Astrocyte (in vitro differentiated cells and primary cell): ENCODE measurements around the gene LRRC36. TPM values are rescaled to one million over a fixed set of nuclear protein-coding genes. Genes with fewer than 3 reads are reported as not detected.
A peak's percentile ranks its signal among the peaks of the same experiment; 100 is the strongest.

Experiments used
- DNase-seq: peaks from one replicate; pipeline ENCODE4 v3.0.0-alpha.2; 2010; ENCODE audit warnings: low read depth
- FAIRE-seq: peaks from 2 replicates; lab custom pipeline; 2011; peaks lifted over from hg19 to GRCh38; lab: Jason Lieb, UNC
- H2AFZ ChIP-seq: 2 replicates; pipeline ENCODE4 v1.6.0; 2012; ENCODE audit warnings: low read depth, low read length, inconsistent platforms
- H3K27ac ChIP-seq: 2 replicates; pipeline ENCODE4 v1.5.1; 2011; ENCODE audit warnings: low read depth, low read length, inconsistent platforms
- H3K27me3 ChIP-seq: 2 replicates; pipeline ENCODE4 v1.6.0; 2011; ENCODE audit warnings: low read length, inconsistent platforms; ENCODE audit not compliant: insufficient read depth
- H3K36me3 ChIP-seq: 2 replicates; pipeline ENCODE4 v1.5.1; 2011; ENCODE audit warnings: low read length, inconsistent platforms; ENCODE audit not compliant: insufficient read depth
- H3K4me1 ChIP-seq: 2 replicates; pipeline ENCODE4 v1.5.1; 2011; ENCODE audit warnings: low read length, inconsistent platforms; ENCODE audit not compliant: insufficient read depth
- H3K4me2 ChIP-seq: 2 replicates; pipeline ENCODE4 v1.6.0; 2012; ENCODE audit warnings: low read length, inconsistent platforms
- H3K4me3 ChIP-seq: 2 replicates; pipeline ENCODE4 v1.5.1; 2011; ENCODE audit warnings: low read depth, mild to moderate bottlenecking, low read length, inconsistent platforms; ENCODE audit not compliant: insufficient read depth
- H3K79me2 ChIP-seq: 2 replicates; pipeline ENCODE4 v1.6.0; 2012; ENCODE audit warnings: mild to moderate bottlenecking, low read length, inconsistent platforms; ENCODE audit not compliant: insufficient read depth
- H3K9ac ChIP-seq: 2 replicates; pipeline ENCODE4 v1.6.0; 2012; ENCODE audit warnings: mild to moderate bottlenecking, low read length, inconsistent platforms
- H3K9me3 ChIP-seq: 2 replicates; pipeline ENCODE4 v1.5.1; 2012; ENCODE audit warnings: low read depth, mild to moderate bottlenecking, low read length, inconsistent platforms; ENCODE audit not compliant: insufficient read depth
- H4K20me1 ChIP-seq: 2 replicates; pipeline ENCODE4 v1.6.0; 2012; ENCODE audit warnings: low read length, inconsistent platforms; ENCODE audit not compliant: insufficient read depth
- H3K27ac Mint-ChIP-seq: one replicate; pipeline ENCODE4 v1.8.0; 2021; ENCODE audit warnings: mild to moderate bottlenecking, mixed read lengths; ENCODE audit not compliant: unreplicated experiment
- H3K27me3 Mint-ChIP-seq: one replicate; pipeline ENCODE4 v1.8.0; 2021; ENCODE audit warnings: low read depth, mixed read lengths; ENCODE audit not compliant: unreplicated experiment
- H3K36me3 Mint-ChIP-seq: one replicate; pipeline ENCODE4 v1.8.0; 2021; ENCODE audit warnings: low read depth, mixed read lengths; ENCODE audit not compliant: unreplicated experiment
- H3K4me1 Mint-ChIP-seq: one replicate; pipeline ENCODE4 v1.8.0; 2021; ENCODE audit warnings: low read depth, mixed read lengths; ENCODE audit not compliant: unreplicated experiment
- H3K4me3 Mint-ChIP-seq: one replicate; pipeline ENCODE4 v1.8.0; 2021; ENCODE audit warnings: mild to moderate bottlenecking, moderate library complexity, mixed read lengths; ENCODE audit not compliant: unreplicated experiment
- H3K9me3 Mint-ChIP-seq: one replicate; pipeline ENCODE4 v1.8.0; 2021; ENCODE audit warnings: mild to moderate bottlenecking, mixed read lengths; ENCODE audit not compliant: unreplicated experiment
- CTCF ChIP-seq: IDR thresholded peaks from 2 replicates; pipeline ENCODE4 v1.5.1; 2011; ENCODE audit warnings: low read depth, mild to moderate bottlenecking, inconsistent platforms, low read length, moderate library complexity; ENCODE audit not compliant: insufficient read depth
- EZH2 ChIP-seq: IDR thresholded peaks from 2 replicates; pipeline ENCODE4 v1.6.1; 2012; ENCODE audit warnings: mild to moderate bottlenecking, low read length, inconsistent platforms; ENCODE audit not compliant: insufficient read depth
- total RNA-seq: library from RNA; stranded (reverse); gene quantifications from 2 replicates; pipeline ENCODE4 v1.2.1, GENCODE V29; 2021

The LRRC36 gene
- total RNA-seq, 1 donor from 2014 or later: not detected

GRCh38 chr16:67415872-67416793, 89.5 kb downstream of the LRRC36 start, which contains the start of gene ZDHHC1:
Gene ZDHHC1 (minus strand): TSS chr16:67416477. CDS start chr16:67407775, 8,702 bp downstream.
- peak within 1 kb of the TSS; percentile 83 for H3K4me3 Mint-ChIP-seq
- peak within 1 kb of the TSS; percentile 70 for H3K4me3 ChIP-seq
- peak within 1 kb of the TSS; percentile 76 for H3K27ac ChIP-seq
- H3K4me2 ChIP-seq: peak within 1 kb of the TSS; percentile 89
- no peaks in the 10 kb centered on the region for H3K9me3 Mint-ChIP-seq
- no peaks in the 10 kb centered on the region for H3K36me3 Mint-ChIP-seq
- DNase-seq (peak; percentile 52), FAIRE-seq (no peak)
- peaks cover 4% of the 10 kb centered on the region for H3K4me1 ChIP-seq
- no peaks in the 10 kb centered on the region for H4K20me1 ChIP-seq
- H3K36me3 ChIP-seq: no peaks in the 10 kb centered on the region
- H3K27me3 ChIP-seq: no peaks in the 10 kb centered on the region
- peaks cover 19% of the 10 kb centered on the region for H3K27me3 Mint-ChIP-seq
- no peaks in the 10 kb centered on the region for H3K79me2 ChIP-seq
- H3K9me3 ChIP-seq: no peaks in the 10 kb centered on the region
- peak within 1 kb of the TSS; percentile 92 for H3K9ac ChIP-seq
- peak within 1 kb of the TSS; percentile 9 for H3K27ac Mint-ChIP-seq
- peaks cover 7% of the 10 kb centered on the region for H3K4me1 Mint-ChIP-seq
- H2AFZ ChIP-seq: peak within 1 kb of the TSS; percentile 96
- peak; percentile 20 for TF ChIP-seq CTCF
- no peak for TF ChIP-seq EZH2

GRCh38 chr16:67417333-67418061, 90.9 kb downstream of the LRRC36 start:
- Histone ChIP-seq H3K36me3 (no peaks in the 10 kb centered on the region), H4K20me1 (no peaks in the 10 kb centered on the region), H3K27ac (no peak overlapping the region), H2AFZ (no peak overlapping the region), H3K4me1 (peaks cover 4% of the 10 kb centered on the region), H3K9ac (no peak overlapping the region), H3K27me3 (no peaks in the 10 kb centered on the region), H3K79me2 (no peaks in the 10 kb centered on the region), H3K9me3 (no peaks in the 10 kb centered on the region), H3K4me2 (no peak overlapping the region), H3K4me3 (no peak overlapping the region)
- no peak for DNase-seq
- no peak overlapping the region for H3K27ac Mint-ChIP-seq
- no peaks in the 10 kb centered on the region for H3K9me3 Mint-ChIP-seq
- H3K36me3 Mint-ChIP-seq: no peaks in the 10 kb centered on the region
- FAIRE-seq: no peak
- H3K4me1 Mint-ChIP-seq: peaks cover 4% of the 10 kb centered on the region
- peaks cover 20% of the 10 kb centered on the region for H3K27me3 Mint-ChIP-seq
- no peak for TF ChIP-seq CTCF
- no peak for TF ChIP-seq EZH2
- H3K4me3 Mint-ChIP-seq: no peak overlapping the region
